HG02943 (cell line): ENCODE measurements around the gene PSMC5.
"Not testable (repeated sequence)": the region's sequence is repeated elsewhere in the genome, so short reads cannot be mapped to it uniquely, and the experiment has no call there.

Experiments
- ATAC-seq: cut with Tn5 transposase; IDR thresholded peaks from one replicate; pipeline ENCODE4 v1.9.1; 2021; ENCODE audit warnings: mild to moderate bottlenecking, low read depth, moderate library complexity; ENCODE audit not compliant: unreplicated experiment

Gene PSMC5

DNA sequence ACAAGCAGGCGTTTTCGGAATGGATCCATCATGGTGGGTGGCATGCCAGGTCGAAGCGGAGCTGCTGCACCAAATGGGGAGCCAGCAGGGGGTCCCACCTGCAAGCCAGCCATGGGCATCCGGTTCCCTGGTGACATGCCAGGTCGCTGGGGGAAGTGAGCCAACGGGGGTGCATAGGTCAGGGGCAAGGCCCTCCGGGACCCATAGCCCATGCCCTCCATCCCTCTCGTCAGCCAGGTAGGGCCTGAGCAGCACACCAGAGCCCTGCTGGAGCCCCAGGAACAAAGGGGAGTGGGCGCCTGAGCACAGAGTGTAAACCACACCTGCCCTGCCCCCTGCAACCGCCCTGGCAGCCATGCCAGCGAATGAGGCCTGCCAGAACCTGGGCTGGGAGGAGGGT, 10.2 kb downstream of the PSMC5 start:
- no peak for ATAC-seq

DNA sequence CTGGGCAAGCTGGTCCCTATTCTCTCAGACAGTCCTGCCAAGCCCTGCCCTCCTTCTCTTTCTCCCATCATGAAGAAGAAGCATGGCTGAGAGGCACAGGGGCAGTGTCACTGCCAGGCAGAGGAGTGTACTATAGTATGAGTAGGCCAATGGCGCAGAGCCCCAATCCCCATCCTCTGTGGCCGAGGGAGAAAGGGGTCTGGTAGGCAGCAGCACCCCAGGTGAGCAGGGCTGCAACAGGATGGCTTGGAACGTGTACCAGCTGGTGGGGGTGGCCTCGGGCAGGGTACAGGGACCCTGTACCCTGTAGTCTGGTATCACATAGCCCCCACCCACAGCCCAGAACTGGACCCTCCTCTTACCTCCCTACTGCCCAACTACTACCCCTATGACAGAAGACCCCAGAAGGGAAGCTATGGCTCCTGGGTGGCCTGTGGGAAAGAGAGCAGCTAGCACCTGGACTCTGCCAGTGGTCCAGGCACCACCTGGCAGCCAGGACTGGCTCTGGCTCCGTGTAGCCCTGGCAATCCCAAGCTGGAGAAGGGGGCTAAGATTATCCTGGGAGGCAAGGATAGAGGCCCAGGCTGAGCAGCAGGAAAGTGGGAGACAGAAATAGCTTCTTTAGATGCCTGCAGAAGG, 10.8 kb downstream of the PSMC5 start:
- no peak for ATAC-seq

DNA sequence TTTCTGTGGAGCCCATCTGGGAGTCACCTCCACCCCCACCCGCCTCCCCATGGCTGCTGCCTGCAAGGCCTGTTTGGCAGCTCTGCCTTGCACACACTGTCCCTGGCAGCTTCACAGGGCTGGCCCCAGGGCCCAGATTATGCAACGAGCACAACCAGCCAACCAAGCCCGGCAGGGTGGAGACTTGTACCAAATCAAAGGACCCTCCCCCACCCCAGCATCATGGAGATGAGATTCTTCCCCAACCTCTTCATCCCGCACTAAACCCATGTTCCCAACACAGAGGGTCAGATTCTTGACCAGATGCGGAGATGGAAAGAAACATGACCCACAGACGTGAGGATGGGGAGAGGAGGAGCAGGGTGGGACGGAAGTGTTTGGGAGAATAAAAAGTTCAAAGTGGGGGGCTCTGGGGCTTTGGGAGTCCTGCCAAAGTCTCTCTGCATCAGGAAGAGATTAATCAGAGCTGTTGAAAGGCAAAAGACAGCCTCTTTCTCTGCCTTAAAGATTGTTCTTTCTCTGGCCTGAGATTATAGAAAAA, 11.5 kb downstream of the PSMC5 start:
- ATAC-seq = no peak

GRCh38 chr17:63840591-63841349, 13.5 kb downstream of the PSMC5 start:
- ATAC-seq = no peak

GRCh38 chr17:63841350-63842172, 14.3 kb downstream of the PSMC5 start:
- no peak for ATAC-seq

GRCh38 chr17:63842173-63842539, 14.9 kb downstream of the PSMC5 start:
- ATAC-seq = peak; percentile 22

DNA sequence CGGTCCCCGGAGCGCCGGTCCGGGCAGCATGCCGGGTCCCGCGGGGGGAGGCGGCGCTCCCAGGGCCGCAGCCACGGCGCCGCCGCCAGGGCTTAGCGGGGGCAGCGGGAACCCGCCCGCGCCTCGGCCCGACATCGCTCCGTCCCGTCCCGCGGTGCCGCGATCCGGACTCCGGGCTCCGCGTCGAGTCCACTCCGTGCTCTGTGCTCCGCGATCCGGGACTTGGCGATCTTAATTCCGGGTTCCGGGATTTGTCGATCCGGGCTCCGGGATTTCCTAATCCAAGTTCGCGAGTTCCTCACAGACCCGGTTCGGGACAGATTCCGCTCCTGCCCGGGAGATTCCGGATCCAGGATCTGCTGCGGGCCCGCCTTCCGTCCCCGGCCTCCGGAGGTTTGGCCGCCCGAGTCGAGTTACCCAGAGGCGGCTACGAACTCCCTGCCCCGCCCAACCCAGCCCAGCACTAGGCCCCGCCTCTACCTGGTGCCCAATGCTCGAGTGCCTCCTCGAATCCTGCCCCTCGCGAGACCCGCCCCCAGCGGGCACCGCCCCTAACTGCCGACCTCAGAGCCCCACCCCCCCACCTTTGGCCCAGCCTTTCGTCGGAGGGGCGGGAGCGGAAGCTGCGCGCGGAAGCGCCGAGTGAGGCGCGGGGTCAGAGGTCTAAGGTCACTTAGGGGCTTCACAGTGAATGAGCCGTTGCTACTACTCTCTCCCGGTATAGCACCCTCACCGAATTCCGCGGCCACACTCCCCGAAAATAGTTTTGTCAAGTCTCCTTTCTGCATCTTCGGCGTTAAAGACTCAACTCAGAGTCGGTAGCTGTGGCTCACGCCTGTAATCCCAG, 15.5 kb downstream of the PSMC5 start, which contains the start of gene SMARCD2:
TSS of gene SMARCD2 (minus strand) at position 146 of the 847 bp plus-strand sequence. CDS start at position 135, 11 bp downstream.
- peak; percentile 71 for ATAC-seq

DNA sequence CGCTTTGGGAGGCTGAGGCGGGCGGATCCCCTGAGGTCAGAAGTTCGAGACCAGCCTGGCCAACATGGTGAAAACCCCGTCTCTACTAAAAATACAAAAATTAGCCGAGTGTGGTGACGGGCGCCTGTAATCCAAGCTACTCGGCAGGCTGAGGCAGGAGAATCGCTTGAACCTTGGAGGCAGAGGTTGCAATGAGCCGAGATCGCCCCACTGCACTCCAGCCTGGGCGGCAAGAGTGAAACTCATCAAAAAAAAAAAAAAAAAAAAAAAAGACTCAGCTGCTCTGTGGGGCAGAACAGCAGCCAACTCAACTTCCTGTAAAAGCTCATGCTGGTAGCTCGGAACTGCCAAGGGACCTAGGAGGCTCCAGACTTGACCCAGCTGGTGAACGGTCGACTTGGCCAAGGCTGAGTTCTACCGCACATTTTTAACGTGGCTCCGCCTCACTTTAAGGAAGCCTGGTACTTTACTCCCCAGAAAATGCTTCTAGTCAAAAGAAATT, 16.2 kb downstream of the PSMC5 start:
- not testable (repeated sequence) for ATAC-seq

- ATAC-seq = no peak
Measured at GRCh38 chr17:63843910-63844677, 16.9 kb downstream of the PSMC5 start.

- ATAC-seq = no peak
Measured at GRCh38 chr17:63845509-63845908, 18.3 kb downstream of the PSMC5 start.

- ATAC-seq = no peak
Measured at GRCh38 chr17:63847525-63848249, 20.5 kb downstream of the PSMC5 start.

GRCh38 chr17:63848834-63849689, 21.8 kb downstream of the PSMC5 start:
- ATAC-seq = peak; percentile 55

DNA sequence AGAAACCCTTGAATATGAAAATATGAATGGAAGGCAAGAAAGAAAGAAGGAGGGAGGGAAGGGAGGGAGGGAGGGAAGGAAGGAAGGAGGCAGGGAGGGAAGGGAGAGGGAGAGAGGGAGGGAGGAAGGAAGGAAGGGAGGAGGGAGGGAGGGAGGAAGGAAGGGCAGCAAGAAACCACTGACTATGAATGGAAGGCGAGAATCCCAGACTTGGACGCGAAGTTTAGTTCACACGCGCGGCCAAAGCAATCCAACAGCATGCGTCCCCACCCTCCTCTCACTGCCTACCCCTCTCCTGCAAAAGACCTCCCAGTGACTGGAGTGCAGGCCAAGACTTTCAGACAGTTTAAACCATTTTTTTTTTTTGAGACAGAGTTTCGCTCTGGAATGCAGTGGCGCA, 23.2 kb downstream of the PSMC5 start:
- no peak for ATAC-seq

DNA sequence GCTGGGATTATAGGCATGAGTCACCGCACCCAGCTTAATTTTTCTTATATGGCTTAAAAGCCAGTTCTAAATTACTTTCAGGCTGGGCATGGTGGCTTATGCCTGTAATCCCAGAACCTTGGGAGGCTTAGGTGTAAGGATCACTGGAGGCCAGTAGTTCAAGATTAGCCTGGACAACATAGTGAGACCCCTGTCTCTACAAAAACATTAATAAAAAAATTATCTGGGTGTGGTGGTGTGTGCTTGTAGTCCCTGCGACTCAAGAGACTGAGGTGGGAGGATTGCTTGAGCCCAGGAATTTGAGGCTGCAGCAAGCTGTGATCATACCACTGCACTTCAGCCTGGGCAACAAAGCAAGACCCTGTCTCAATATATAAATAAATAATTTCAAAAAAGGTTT, 26.0 kb downstream of the PSMC5 start:
- ATAC-seq = no peak

GRCh38 chr17:63854709-63855108, 27.5 kb downstream of the PSMC5 start:
- ATAC-seq = no peak

GRCh38 chr17:63855185-63855584, 28.0 kb downstream of the PSMC5 start:
- ATAC-seq = no peak

DNA sequence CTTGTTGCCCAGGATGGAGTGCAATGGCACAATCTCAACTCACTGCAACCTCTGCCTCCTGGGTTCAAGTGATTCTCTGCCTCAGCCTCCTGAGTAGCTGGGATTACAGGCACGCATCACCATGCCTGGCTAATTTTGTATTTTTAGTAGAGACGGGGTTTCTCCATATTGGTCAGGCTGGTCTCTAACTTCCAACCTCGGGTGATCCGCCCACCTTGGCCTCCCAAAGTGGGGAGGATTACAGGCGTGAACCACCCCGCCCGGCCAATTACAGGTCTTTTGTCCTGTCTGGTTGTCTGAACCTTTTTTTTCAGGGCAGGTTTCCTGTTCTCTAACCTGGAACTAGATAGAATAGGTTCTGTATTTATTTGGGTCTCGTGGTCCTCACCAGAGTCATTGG, 29.2 kb downstream of the PSMC5 start:
- not testable (repeated sequence) for ATAC-seq

GRCh38 chr17:63859257-63859656, 32.0 kb downstream of the PSMC5 start:
- ATAC-seq = no peak
